Inflammatory macrophage treated with lipopolysaccharide for 4 hours (primary cell): ENCODE results near the gene ABHD12.

Experiments used
- DNase-seq: peaks from one replicate; pipeline ENCODE4 v3.0.0-alpha.2; 2020

Gene ABHD12

GRCh38 chr20:25303292-25304024 lies 87.2 kb downstream of the ABHD12 start:
- DNase-seq: no peak

GRCh38 chr20:25302596-25302995 lies 88.0 kb downstream of the ABHD12 start:
- no peak for DNase-seq

GRCh38 chr20:25301357-25301920 lies 89.2 kb downstream of the ABHD12 start:
- DNase-seq: no peak

GRCh38 chr20:25300496-25301170 lies 90.0 kb downstream of the ABHD12 start:
- no peak for DNase-seq

GRCh38 chr20:25299806-25300205 lies 90.8 kb downstream of the ABHD12 start:
- DNase-seq: no peak

GRCh38 chr20:25297141-25297905 lies 93.3 kb downstream of the ABHD12 start:
- no peak for DNase-seq

- no peak for DNase-seq
Measured at GRCh38 chr20:25296094-25297093, 94.2 kb downstream of the ABHD12 start.

- DNase-seq: no peak
Measured at GRCh38 chr20:25295386-25296093, 95.1 kb downstream of the ABHD12 start.

- peak; percentile 55 for DNase-seq
Measured at GRCh38 chr20:25294459-25295385, 95.9 kb downstream of the ABHD12 start.

- no peak for DNase-seq
Measured at GRCh38 chr20:25293910-25294458, 96.7 kb downstream of the ABHD12 start.

- DNase-seq: no peak
Measured at GRCh38 chr20:25293507-25293906, 97.1 kb downstream of the ABHD12 start.

- DNase-seq: no peak
Measured at GRCh38 chr20:25292176-25292891, 98.3 kb downstream of the ABHD12 start.

- DNase-seq: no peak
Measured at GRCh38 chr20:25291432-25292133, 99.1 kb downstream of the ABHD12 start.

- no peak for DNase-seq
Measured at GRCh38 chr20:25290646-25291431, 99.8 kb downstream of the ABHD12 start.

GRCh38 chr20:25289886-25290597 lies 100.6 kb downstream of the ABHD12 start:
- DNase-seq: no peak

- peak; percentile 41 for DNase-seq
Measured at GRCh38 chr20:25288291-25289181, 102.1 kb downstream of the ABHD12 start.
